Embryonic facial prominence (tissue), 1 donor: ENCODE results near the gene PELI1.
A peak's percentile ranks its signal among the peaks of the same experiment; 100 is the strongest.

Experiments
- DNase-seq: peaks from one replicate; pipeline ENCODE4 v3.0.0-alpha.2; 2016; ENCODE audit errors: extremely low spot score

Gene PELI1

GRCh38 chr2:64144057-64145013 is at the start of gene PELI1:
TSS of gene PELI1 (minus strand) at chr2:64144420. CDS start at chr2:64108310, 36,110 bp downstream.
- peak; percentile 96 for DNase-seq

GRCh38 chr2:64193491-64193890 is 49.3 kb upstream of the PELI1 start:
- no peak for DNase-seq

- DNase-seq, result no peak
These were observed 48.5 kb upstream of the PELI1 start for GRCh38 chr2:64192664-64193105.

- DNase-seq, result no peak
These were observed 47.9 kb upstream of the PELI1 start for GRCh38 chr2:64192125-64192479.

- DNase-seq, result no peak
These were observed 45.4 kb upstream of the PELI1 start for GRCh38 chr2:64189586-64189985.

GRCh38 chr2:64189167-64189566 is 44.9 kb upstream of the PELI1 start:
- no peak for DNase-seq

GRCh38 chr2:64186699-64187605 is 42.7 kb upstream of the PELI1 start:
- no peak for DNase-seq

- DNase-seq, result no peak
These were observed 35.5 kb upstream of the PELI1 start for GRCh38 chr2:64179582-64180321.

GRCh38 chr2:64177315-64177714 is 33.1 kb upstream of the PELI1 start:
- no peak for DNase-seq

- no peak for DNase-seq
These were observed 31.4 kb upstream of the PELI1 start for GRCh38 chr2:64175419-64176197.

- DNase-seq, result no peak
These were observed 29.2 kb upstream of the PELI1 start for GRCh38 chr2:64173156-64174135.

GRCh38 chr2:64168756-64169155 is 24.5 kb upstream of the PELI1 start:
- DNase-seq, result no peak

- no peak for DNase-seq
These were observed 24.0 kb upstream of the PELI1 start for GRCh38 chr2:64168201-64168600.

GRCh38 chr2:64166637-64167420 is 22.6 kb upstream of the PELI1 start:
- no peak for DNase-seq

- DNase-seq, result no peak
These were observed 22.0 kb upstream of the PELI1 start for GRCh38 chr2:64166212-64166611.

- DNase-seq, result no peak
These were observed 21.5 kb upstream of the PELI1 start for GRCh38 chr2:64165706-64166105.

GRCh38 chr2:64164629-64165028 is 20.4 kb upstream of the PELI1 start:
- no peak for DNase-seq

GRCh38 chr2:64162516-64162915 is 18.3 kb upstream of the PELI1 start:
- no peak for DNase-seq

GRCh38 chr2:64157792-64158191 is 13.6 kb upstream of the PELI1 start:
- no peak for DNase-seq
